DMS114 treated with DMSO at 0.1 percent for 48 hours (cell line): ENCODE measurements around the gene ANGPTL1.

Source experiments
- DNase-seq: peaks from one replicate; lab custom pipeline; 2025; ENCODE audit not compliant: unreplicated experiment; lab: John Stamatoyannopoulos, UW

Gene ANGPTL1

DNA sequence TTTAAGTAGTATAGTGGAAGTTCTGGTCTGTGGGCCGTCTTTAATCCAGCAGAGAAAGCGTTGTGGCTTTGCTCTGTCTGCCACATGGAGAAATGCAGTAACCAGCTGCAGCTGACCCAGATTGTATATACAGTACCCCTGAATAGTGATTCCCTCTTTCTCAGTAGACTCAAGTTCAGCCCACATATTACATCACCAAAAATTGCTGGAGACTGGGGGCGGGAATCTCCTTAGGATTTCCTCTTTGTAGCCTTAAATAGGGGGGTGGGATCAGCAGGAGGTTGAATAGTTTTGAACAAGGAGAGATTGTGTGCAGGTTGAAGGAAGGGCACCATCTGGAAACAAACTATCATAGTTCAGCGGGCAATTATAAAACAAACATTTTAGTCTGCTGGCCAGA, at the start of gene ANGPTL1:
Gene ANGPTL1, minus strand, starts transcription at position 134 of the 400 bp plus-strand sequence. CDS start 5,301 bp downstream, outside the sequence.
- no peak for DNase-seq

- no peak for DNase-seq
These were observed 48.7 kb upstream of the ANGPTL1 start for GRCh38 chr1:178919581-178919980.

DNA sequence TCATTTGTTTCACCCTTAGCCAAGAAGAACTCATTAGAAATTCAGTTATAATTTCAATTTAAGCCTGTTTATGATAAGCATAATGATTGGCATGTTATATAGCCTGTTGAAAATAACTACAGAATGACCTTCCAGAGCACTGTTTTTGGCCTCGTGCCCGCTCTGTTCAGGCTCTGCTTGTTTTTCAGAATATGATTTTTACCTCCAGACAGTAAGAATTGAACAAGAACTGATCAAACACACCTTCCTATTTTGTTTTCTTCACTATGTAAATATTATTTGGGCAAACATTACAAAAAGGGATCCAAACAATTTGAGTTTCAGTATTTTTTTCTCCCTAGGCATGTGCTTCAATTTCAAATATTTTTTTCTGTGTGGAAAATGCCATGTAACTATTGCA, 48.1 kb upstream of the ANGPTL1 start:
- no peak for DNase-seq

- no peak for DNase-seq
These were observed 47.4 kb upstream of the ANGPTL1 start for GRCh38 chr1:178918308-178918707.

DNA sequence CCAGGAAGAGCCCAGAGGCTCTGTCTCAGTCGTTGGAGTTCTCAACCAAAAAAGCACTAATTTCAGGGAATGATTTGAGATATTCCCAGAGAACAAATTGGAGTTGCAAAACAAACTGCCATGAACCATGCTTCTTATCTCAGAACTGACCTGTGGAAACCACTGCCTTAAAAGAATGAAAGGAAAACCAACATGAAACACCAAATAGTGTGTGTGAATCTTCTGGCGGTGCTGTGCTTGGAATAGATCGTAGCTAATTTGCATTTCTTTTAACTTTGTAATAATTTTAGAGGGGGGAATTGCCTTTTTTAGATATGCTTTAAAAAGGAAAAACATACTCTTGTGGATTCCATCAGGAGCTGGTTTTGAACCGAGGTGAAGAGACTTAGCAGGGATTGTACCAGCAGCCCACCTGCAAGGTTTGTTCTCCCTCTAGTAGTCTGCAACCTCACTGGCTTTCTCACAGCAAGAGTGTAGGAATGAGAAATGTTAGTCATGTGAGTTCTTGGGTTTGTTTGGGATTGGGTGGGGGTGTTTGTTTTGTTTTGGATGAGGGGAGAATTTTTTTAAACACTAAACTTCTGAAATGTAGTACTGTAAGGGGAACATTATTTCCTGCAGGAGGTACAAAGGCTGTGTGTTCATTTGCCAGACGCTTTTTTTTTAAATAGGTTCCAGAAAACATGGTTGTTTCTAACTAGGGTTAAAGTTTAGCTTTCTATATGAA, 45.7 kb upstream of the ANGPTL1 start:
- DNase-seq: no peak

- DNase-seq: no peak
These were observed 41.7 kb upstream of the ANGPTL1 start for GRCh38 chr1:178912597-178912996.

- DNase-seq: no peak
These were observed 39.1 kb upstream of the ANGPTL1 start for GRCh38 chr1:178910023-178910422.

GRCh38 chr1:178908358-178908757, 37.5 kb upstream of the ANGPTL1 start:
- no peak for DNase-seq

DNA sequence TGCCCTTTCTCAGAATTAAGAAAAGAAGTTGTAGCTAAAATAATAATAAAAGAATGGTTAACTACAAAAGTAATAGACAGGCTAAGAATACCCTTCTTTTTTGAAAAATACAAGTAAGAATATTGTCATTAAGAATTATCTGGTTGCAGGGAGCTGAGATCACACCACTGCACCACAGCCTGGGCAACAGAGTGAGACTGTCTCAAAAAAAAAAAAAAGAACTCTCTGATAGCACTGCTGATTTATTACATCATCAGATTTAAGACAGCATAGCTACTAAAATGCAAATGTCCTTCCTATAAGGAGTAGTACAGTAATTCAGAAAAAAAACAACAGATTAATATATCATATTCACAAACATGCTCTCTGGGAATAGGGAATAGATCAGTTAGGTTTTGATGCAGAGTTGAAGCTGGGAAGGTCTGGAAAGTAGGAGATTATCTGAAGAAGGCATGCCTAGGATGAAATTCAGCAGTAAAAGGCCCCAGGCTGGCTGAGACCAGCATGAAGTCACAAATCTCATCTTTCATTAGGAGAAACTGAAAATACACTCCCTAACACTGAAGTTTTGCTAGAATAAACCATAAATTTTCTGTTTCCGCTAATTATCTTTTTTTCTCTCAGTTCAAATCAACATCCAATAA, 30.7 kb upstream of the ANGPTL1 start:
- no peak for DNase-seq

- no peak for DNase-seq
These were observed 28.5 kb upstream of the ANGPTL1 start for GRCh38 chr1:178899402-178899801.

GRCh38 chr1:178898401-178898800, 27.5 kb upstream of the ANGPTL1 start:
- DNase-seq: no peak

DNA sequence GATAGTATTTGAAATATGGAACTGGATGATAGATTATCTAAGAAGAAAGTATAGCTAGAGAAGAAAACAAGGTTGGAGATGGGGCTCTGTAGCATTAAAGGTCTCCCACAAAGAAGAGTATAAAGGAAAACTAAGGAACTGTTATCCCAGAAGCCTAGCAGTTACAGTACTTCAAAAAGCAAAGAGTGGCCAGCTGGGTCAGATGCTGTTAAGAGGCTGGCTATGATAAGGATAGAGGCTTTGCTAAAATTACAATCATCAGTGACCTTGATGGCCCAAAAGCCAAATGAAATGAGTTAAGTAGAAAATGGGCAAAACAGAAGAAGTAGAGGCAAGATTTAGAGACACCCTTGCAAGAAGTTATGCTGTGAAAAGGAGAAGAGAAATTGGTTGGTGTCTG, 25.1 kb upstream of the ANGPTL1 start:
- no peak for DNase-seq

GRCh38 chr1:178886551-178886950, 15.7 kb upstream of the ANGPTL1 start:
- no peak for DNase-seq

DNA sequence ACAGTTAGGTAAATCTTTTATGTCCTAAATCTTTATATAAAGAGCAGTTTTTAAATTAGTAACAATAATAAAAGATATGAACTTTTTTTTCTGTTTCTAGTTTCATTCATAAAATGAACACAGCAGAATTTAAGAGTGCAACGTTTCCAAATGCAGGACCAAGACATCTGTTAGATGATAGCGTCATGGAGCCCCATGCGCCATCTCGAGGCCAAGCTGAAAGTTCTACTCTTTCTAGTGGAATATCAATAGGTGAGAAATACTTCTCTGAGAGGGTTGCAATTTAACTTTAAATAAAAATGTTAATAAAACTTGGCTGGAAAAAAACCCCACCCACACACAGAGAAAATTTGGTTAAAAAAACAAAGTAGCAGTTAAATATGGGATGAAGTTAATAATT, 15.0 kb upstream of the ANGPTL1 start:
- peak; percentile 13 for DNase-seq

- no peak for DNase-seq
These were observed 11.1 kb upstream of the ANGPTL1 start for GRCh38 chr1:178881950-178882349.

DNA sequence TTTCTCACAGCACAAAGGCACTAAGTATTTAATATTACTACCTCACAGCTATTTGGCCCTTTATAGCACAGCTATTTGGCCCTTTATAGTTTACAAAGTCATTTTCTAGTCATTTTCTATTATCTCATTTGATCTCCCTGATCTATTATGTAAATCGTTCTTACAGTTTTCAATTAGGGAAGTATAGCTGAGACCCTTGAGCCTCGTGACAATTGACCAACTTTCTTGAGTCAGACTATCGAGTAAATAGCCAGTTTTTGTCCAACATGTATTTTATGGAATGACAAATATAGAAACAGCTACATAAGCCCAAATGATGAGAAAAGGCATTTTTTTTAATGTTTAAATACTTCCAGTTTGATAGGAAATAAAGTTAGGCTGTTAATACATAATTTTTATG, 7.0 kb upstream of the ANGPTL1 start:
- DNase-seq: no peak

DNA sequence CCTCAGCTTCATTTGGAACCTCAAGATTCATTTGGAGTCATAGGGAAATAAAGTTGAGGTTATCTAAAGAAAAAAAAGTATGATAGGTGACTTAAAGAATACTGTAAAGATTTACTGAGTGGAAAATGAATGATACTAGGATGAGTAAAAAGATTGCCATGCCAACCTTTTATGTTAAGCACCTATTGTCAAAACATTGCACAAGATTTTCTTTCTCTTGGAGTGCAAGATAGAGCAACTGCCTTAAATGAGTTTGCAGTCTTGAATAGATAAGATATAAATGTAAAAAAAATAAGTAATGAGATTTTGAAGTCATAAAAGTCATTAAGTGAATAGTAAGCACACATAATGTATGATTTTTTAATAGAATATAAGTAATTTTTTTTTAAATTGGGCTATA, 5.1 kb upstream of the ANGPTL1 start:
- no peak for DNase-seq

DNA sequence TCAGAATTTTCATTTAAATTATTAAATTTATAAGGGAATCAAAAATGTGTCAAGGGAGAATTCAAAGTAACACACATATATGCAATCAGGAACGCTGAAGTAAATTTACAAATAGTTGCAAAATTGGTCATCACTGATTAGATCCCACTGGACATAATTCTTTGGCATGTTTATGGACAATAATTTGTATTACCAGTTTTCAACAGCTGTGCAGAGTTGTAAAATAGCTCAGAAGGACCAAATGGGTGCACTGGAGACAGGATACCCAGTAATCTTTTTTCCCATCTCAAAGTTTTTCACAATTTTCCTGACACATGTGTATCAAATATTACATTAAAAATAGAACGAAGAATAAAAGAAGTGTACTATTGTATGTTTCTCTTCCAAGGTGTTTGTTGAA, 4.1 kb upstream of the ANGPTL1 start:
- DNase-seq: no peak

DNA sequence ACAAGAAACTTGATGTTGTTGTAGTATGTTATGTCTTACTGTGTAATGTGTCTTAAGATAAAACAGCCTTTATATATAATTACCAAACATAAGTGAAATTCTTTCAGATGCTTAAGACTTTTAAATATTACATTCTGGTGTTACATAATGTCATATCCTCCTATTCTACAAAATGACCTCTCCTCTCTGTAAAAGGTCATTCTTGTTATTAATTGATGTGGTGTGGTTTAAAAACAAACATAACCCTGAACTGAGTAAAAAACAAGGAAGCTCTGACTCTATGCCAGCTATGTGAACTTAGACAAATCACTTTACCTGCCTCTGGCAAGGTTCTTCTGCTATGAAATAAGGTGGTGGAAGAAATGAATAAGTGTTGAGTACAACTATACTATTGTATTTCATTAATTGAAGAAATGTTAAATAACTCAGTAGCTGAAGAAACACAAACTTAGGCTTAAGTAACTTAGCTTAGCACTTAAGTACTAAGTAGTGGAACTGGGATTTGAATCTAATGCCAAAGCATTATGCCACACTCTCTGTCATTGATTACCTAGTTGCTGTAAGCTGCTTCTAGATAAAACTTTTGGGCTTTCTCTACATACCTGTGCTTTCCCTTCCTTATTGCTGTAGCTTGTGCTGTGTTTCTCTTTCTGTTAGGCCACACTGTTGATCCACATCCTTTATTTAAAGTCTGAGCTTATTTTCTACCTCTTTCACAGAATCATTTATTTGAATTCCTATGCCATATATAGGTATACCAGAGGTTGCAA, 859 bp upstream of the ANGPTL1 start:
- no peak for DNase-seq

- no peak for DNase-seq
These were observed 656 bp downstream of the ANGPTL1 start for GRCh38 chr1:178870221-178870620.

- DNase-seq: no peak
These were observed 1.7 kb downstream of the ANGPTL1 start for GRCh38 chr1:178869119-178869697.

DNA sequence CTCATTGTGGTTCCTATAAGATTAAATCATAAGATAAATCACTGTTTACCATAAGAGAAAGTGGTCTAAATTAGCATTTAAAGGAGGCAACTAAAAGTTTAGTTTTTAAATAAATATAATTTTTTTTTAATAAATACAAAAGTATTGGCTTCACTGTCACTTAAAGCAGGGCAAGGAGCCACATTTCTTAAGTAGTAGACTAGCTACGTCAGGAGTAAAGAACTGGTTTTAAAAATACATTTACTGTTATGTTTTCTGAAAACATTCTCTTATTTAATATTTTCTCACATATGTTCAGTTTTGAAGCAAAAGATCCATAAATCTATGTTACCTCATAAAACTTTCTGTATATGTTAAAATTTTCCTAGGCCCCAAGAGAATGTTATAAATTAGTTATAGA, 2.2 kb downstream of the ANGPTL1 start:
- no peak for DNase-seq
